Neutrophil (primary cell): ENCODE measurements around the gene SLC26A4.

Source experiments
- H3K27ac ChIP-seq: fragments of 200-600 bp; sonication (generic); 2 replicates; pipeline ENCODE4 v1.5.1; 2016; ENCODE audit warnings: mild to moderate bottlenecking, moderate library complexity
- H3K27me3 ChIP-seq: fragments of 200-600 bp; sonication (generic); 2 replicates; pipeline ENCODE4 v1.6.0; 2016; ENCODE audit warnings: mild to moderate bottlenecking
- H3K36me3 ChIP-seq: fragments of 200-600 bp; sonication (generic); 2 replicates; pipeline ENCODE4 v1.5.1; 2017
- H3K4me1 ChIP-seq, 2 experiments: fragments of 200-600 bp in 1 of 2; sonication (generic) in 1 of 2; 1 replicate in 1 of 2; 2 replicates in 1 of 2; pipeline versions ENCODE4 v1.5.1 to v1.6.1; 2013 to 2016; ENCODE audit warnings: low read depth in 1 of 2, low read length in 1 of 2, mild to moderate bottlenecking in 1 of 2, moderate library complexity in 1 of 2; ENCODE audit not compliant: control insufficient read depth in 1 of 2, insufficient read depth in 1 of 2
- H3K4me3 ChIP-seq, 2 experiments: fragments of 200-600 bp in 1 of 2; sonication (generic) in 1 of 2; 1 replicate in 1 of 2; 2 replicates in 1 of 2; pipeline ENCODE4 v1.5.1; 2013 to 2016; ENCODE audit warnings: low read depth in 1 of 2, low read length in 1 of 2, mild to moderate bottlenecking in 1 of 2, moderate library complexity in 1 of 2
- H3K9me3 ChIP-seq: fragments of 200-600 bp; sonication (generic); 2 replicates; pipeline ENCODE4 v1.5.1; 2016
- CTCF ChIP-seq: fragments of 200-600 bp; sonication (generic); IDR thresholded peaks from 2 replicates; pipeline ENCODE4 v1.5.1; 2016; ENCODE audit warnings: antibody characterized with exemption

The SLC26A4 gene

GRCh38 chr7:107660381-107661080 lies at the start of gene SLC26A4:
SLC26A4 (plus strand) TSS chr7:107660828; CDS start chr7:107661642, 814 bp downstream.
- TF ChIP-seq CTCF, result no peak
- Histone ChIP-seq H3K27me3 (peaks cover 96% of the 10 kb centered on the region), H3K4me1 (peaks cover 5 to 12% of the 10 kb centered on the region in 2 experiments), H3K9me3 (no peaks in the 10 kb centered on the region), H3K36me3 (no peaks in the 10 kb centered on the region), H3K4me3 (peak within 1 kb of the TSS in 1 of 2 experiments; percentile 20), H3K27ac (no peak within 1 kb of the TSS)

DNA sequence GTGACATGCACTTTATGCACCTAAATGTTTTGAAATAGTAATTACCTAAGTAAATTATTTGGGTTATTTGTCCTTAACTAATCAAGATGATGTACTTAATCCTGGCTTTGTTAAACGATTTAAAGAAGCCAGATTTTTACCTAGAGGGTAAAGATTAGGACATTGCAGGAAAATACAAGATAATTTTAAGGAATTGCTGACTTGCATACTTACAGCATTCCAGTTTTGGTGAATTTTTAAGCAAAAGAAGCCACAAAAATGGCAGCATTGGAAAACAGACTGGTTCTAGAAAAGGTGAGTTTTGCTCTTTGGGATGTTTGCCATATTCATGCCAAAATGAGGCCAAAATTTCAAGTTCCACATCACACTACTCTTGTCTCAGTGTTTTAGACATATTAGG lies 47.2 kb upstream of the SLC26A4 start:
- Histone ChIP-seq H3K36me3 (peaks cover 51% of the 10 kb centered on the region), H3K27ac (no peak overlapping the region)
- TF ChIP-seq CTCF, result no peak

DNA sequence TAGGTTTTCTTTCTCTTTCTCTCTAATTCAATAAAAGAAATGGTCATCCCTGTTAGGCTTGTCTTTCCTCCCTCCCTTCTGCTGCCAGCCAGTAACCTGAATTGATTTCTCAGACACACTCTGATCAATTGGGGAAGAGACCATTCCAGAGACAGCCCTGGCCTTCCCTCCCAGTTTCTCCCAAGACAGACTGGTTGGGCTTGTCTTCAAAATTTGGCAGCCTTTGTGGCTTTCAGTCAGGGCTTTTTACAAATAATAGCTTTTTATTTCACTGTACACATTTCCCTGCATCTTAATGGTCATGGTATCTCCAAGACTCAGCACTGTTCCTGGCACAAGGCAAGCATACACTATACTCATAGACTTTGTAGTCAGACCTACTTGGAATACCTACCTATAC lies 46.7 kb upstream of the SLC26A4 start:
- Histone ChIP-seq H3K27ac (no peak overlapping the region), H3K4me3 (no peak overlapping the region), H3K9me3 (no peaks in the 10 kb centered on the region), H3K36me3 (peaks cover 51% of the 10 kb centered on the region), H3K4me1 (no peaks in the 10 kb centered on the region), H3K27me3 (no peaks in the 10 kb centered on the region)
- TF ChIP-seq CTCF, result no peak

More for the DNA sequence above, 47.2 kb upstream of the SLC26A4 start:
- Histone ChIP-seq H3K4me1 (no peaks in the 10 kb centered on the region), H3K9me3 (no peaks in the 10 kb centered on the region), H3K27me3 (no peaks in the 10 kb centered on the region), H3K4me3 (no peak overlapping the region)

DNA sequence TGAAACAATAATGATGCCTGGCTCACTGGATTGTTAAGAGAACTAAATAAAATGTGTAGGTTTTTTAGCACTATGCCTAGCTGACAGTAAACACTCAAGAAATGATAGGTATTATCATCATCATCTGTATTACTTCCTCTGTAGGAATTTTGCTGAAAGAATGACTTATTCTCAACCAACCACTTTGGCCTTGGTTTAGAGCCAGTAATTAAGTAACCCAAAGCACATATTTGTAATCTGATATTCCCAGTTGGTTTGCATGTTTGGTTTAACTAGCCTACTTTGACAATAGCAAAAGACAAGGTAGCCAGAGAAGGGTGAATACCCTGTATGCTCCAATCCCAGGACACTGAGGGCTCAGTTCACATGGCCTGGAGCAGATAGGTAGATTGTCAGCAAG lies 46.2 kb upstream of the SLC26A4 start:
- no peak overlapping the region for H3K4me3 ChIP-seq
- no peaks in the 10 kb centered on the region for H3K9me3 ChIP-seq
- H3K36me3 ChIP-seq, result peaks cover 49% of the 10 kb centered on the region
- H3K27ac ChIP-seq, result no peak overlapping the region
- no peaks in the 10 kb centered on the region for H3K4me1 ChIP-seq
- no peak for TF ChIP-seq CTCF
- no peaks in the 10 kb centered on the region for H3K27me3 ChIP-seq

GRCh38 chr7:107615910-107616680 lies 44.5 kb upstream of the SLC26A4 start:
- H3K9me3 ChIP-seq, result no peaks in the 10 kb centered on the region
- no peaks in the 10 kb centered on the region for H3K4me1 ChIP-seq
- H3K27me3 ChIP-seq, result no peaks in the 10 kb centered on the region
- peaks cover 47% of the 10 kb centered on the region for H3K36me3 ChIP-seq
- no peak overlapping the region for H3K4me3 ChIP-seq
- no peak for TF ChIP-seq CTCF
- no peak overlapping the region for H3K27ac ChIP-seq
